ENCODE data around the gene MEA1. TPM values are rescaled to one million over a fixed set of nuclear protein-coding genes. Genes with fewer than 3 reads are reported as not detected.

MEA1 gene
- total RNA-seq, 4 donors from 2014 or later, result 39.1 to 81.7 (median 43.2) TPM

GRCh38 chr6:43012364-43012763, 1.4 kb downstream of the MEA1 start:
- Histone ChIP-seq H3K9me3 (no peaks in the 10 kb centered on the region), H3K27ac (no peak overlapping the region), H3K36me3 (no peaks in the 10 kb centered on the region), H3K27me3 (no peaks in the 10 kb centered on the region), H3K4me1 (peaks cover 0 to 8% of the 10 kb centered on the region in 2 donors), H3K4me3 (no peak overlapping the region)
- DNase-seq, result no peak
- no peak for TF ChIP-seq POLR2A (IDR thresholded peaks at IDR 0.05)
- TF ChIP-seq CTCF (IDR thresholded peaks at IDR 0.05), result no peak
- intact Hi-C loops (cut with DNase I; ENCODE audit: low total_unique reads), result no loop called here

- TF ChIP-seq CTCF (IDR thresholded peaks at IDR 0.05) (no peak), POLR2A (IDR thresholded peaks at IDR 0.05) (no peak)
- intact Hi-C loops (cut with DNase I; ENCODE audit: low total_unique reads), result no loop called here
- no peak for DNase-seq
- H3K36me3 ChIP-seq, result no peaks in the 10 kb centered on the region
- no peak overlapping the region for H3K4me3 ChIP-seq
- H3K9me3 ChIP-seq, result no peaks in the 10 kb centered on the region
- H3K27ac ChIP-seq, result no peak overlapping the region
- no peaks in the 10 kb centered on the region for H3K27me3 ChIP-seq
- H3K4me1 ChIP-seq, result peaks cover 0 to 8% of the 10 kb centered on the region in 2 donors
Observed at GRCh38 chr6:43011207-43011606, 2.5 kb downstream of the MEA1 start.

- no peak for TF ChIP-seq POLR2A (IDR thresholded peaks at IDR 0.05)
- peak in 1 of 4 experiments; percentile 13 for TF ChIP-seq CTCF (IDR thresholded peaks at IDR 0.05)
- peaks cover 0 to 8% of the 10 kb centered on the region in 2 donors for H3K4me1 ChIP-seq
- no peak overlapping the region for H3K4me3 ChIP-seq
- no peak for DNase-seq
- H3K27me3 ChIP-seq, result no peaks in the 10 kb centered on the region
- no peaks in the 10 kb centered on the region for H3K36me3 ChIP-seq
- intact Hi-C loops (cut with DNase I; ENCODE audit: low total_unique reads), result no loop called here
- H3K27ac ChIP-seq, result no peak overlapping the region
- no peaks in the 10 kb centered on the region for H3K9me3 ChIP-seq
Observed at GRCh38 chr6:43009124-43009523, 4.6 kb downstream of the MEA1 start.

- DNase-seq, result no peak
- intact Hi-C loops (cut with DNase I; ENCODE audit: low total_unique reads), result no loop called here
- H3K27ac ChIP-seq, result no peak overlapping the region
- H3K9me3 ChIP-seq, result no peaks in the 10 kb centered on the region
- H3K4me1 ChIP-seq, result no peaks in the 10 kb centered on the region
- no peaks in the 10 kb centered on the region for H3K27me3 ChIP-seq
- no peak overlapping the region for H3K4me3 ChIP-seq
- no peaks in the 10 kb centered on the region for H3K36me3 ChIP-seq
- TF ChIP-seq POLR2A (IDR thresholded peaks at IDR 0.05) (no peak), CTCF (IDR thresholded peaks at IDR 0.05) (no peak)
Observed at GRCh38 chr6:43007126-43007525, 6.6 kb downstream of the MEA1 start.

- Histone ChIP-seq H3K9me3 (no peaks in the 10 kb centered on the region), H3K4me1 (no peaks in the 10 kb centered on the region), H3K27ac (no peak overlapping the region), H3K36me3 (no peaks in the 10 kb centered on the region), H3K4me3 (no peak overlapping the region), H3K27me3 (no peaks in the 10 kb centered on the region)
- no peak for DNase-seq
- TF ChIP-seq POLR2A (IDR thresholded peaks at IDR 0.05), result no peak
- intact Hi-C loops (cut with DNase I; ENCODE audit: low total_unique reads), result no loop called here
Observed at GRCh38 chr6:43006251-43006650, 7.5 kb downstream of the MEA1 start.

GRCh38 chr6:43005844-43006243, 7.9 kb downstream of the MEA1 start:
- intact Hi-C loops (cut with DNase I; ENCODE audit: low total_unique reads), result no loop called here
- TF ChIP-seq POLR2A (IDR thresholded peaks at IDR 0.05) (no peak), CTCF (IDR thresholded peaks at IDR 0.05) (no peak)
- Histone ChIP-seq H3K27ac (no peak overlapping the region), H3K36me3 (no peaks in the 10 kb centered on the region), H3K27me3 (no peaks in the 10 kb centered on the region), H3K4me1 (no peaks in the 10 kb centered on the region), H3K9me3 (no peaks in the 10 kb centered on the region), H3K4me3 (no peak overlapping the region)
- no peak for DNase-seq
